Lower leg skin (tissue), 3 donors: ENCODE results near the gene AP2A1.

Source experiments
- POLR2A ChIP-seq, 2 donors: fragments of 450-650 bp; IDR thresholded peaks; one replicate each; pipeline ENCODE4 v1.6.1; 2016 to 2017; ENCODE audit warnings: antibody characterized with exemption in 2 of 2, mild to moderate bottlenecking in 1 of 2, moderate library complexity in 1 of 2
- TF ChIP-seq, protein P1 (sequence below), 3 donors: fragments of 450-650 bp; IDR thresholded peaks; one replicate each; pipeline ENCODE4 v1.5.1; 2016; ENCODE audit warnings: antibody characterized with exemption in 3 of 3, mild to moderate bottlenecking in 3 of 3, moderate library complexity in 2 of 3

DNA sequence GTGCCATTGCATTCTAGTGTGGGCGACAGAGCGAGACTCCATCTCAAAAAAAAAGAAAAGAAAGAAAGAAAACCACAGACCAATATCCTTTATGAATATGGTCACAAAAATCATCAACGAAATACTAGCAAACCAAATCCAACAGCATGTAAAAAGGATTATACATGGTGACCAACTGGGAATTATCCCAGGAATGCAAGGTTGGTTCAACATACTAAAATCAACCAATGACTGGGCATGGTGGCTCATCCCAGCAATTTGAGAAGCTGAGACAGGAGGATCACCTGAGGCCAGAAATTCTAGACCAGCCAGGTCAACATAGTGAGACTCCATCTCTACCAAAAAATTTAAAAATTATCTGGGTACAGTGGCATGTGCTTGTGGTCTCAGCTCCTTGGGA lies 10.8 kb upstream of the AP2A1 start:
- no peak for TF ChIP-seq POLR2A (IDR thresholded peaks at IDR 0.05)
- TF ChIP-seq, protein P1, sequence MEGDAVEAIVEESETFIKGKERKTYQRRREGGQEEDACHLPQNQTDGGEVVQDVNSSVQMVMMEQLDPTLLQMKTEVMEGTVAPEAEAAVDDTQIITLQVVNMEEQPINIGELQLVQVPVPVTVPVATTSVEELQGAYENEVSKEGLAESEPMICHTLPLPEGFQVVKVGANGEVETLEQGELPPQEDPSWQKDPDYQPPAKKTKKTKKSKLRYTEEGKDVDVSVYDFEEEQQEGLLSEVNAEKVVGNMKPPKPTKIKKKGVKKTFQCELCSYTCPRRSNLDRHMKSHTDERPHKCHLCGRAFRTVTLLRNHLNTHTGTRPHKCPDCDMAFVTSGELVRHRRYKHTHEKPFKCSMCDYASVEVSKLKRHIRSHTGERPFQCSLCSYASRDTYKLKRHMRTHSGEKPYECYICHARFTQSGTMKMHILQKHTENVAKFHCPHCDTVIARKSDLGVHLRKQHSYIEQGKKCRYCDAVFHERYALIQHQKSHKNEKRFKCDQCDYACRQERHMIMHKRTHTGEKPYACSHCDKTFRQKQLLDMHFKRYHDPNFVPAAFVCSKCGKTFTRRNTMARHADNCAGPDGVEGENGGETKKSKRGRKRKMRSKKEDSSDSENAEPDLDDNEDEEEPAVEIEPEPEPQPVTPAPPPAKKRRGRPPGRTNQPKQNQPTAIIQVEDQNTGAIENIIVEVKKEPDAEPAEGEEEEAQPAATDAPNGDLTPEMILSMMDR (IDR thresholded peaks at IDR 0.05), result no peak
